LoVo (cell line): ENCODE results near the gene CEP19.
A peak's percentile ranks its signal among the peaks of the same experiment; 100 is the strongest.
"Not testable (repeated sequence)": the region's sequence is repeated elsewhere in the genome, so short reads cannot be mapped to it uniquely, and the experiment has no call there.

Source experiments
- DNase-seq: peaks from one replicate; pipeline ENCODE4 v3.0.0-alpha.2; 2016; ENCODE audit warnings: low spot score

CEP19 gene, protein sequence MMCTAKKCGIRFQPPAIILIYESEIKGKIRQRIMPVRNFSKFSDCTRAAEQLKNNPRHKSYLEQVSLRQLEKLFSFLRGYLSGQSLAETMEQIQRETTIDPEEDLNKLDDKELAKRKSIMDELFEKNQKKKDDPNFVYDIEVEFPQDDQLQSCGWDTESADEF

GRCh38 chr3:196711838-196712513 lies at the start of gene CEP19, which contains the start of gene PIGX:
CEP19 (minus strand) TSS chr3:196712250; CDS start chr3:196708657, 3,593 bp downstream.
PIGX (plus strand) TSS chr3:196712377.
- DNase-seq = peak; percentile 88

DNA sequence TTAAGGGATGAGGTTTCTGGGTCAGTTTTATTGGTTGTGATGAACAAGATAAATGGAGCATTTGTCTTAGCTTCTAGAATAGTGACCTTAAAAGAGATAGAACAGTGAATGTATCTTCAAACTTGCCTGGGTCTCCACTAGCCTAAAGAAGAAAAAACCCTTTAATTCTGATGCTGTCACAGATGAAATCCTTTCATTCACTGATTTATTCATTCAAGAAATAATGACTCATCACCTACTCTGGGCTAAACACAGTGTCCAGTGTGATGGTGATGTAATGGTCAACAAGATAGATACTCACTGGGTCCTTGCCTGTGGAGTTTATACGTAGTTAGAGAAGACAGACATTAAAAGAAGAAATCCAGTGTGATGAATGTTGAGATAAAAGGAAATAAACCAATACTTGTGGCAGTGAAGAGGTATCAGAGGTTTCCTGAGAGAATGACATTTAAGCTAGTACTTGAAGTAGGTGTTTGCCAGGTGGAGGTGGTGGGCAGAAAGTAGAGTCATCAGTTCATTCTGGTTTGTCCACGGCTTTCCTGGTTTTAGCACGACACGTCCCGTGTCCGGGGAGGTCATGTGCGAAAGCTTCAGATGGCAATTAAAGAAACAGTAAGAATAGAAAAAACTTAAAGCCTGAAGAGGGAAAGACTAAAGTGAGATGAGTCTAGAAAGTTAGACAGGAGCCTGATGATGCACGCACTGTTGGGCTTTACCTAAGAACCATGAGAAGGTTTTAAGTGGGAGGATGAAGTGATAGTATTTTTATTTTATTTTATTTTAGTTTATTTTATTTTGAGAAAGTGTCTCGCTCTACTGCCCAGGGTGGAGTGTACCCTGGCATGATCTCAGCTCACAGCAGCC lies 46.1 kb upstream of the CEP19 start:
- no peak for DNase-seq

DNA sequence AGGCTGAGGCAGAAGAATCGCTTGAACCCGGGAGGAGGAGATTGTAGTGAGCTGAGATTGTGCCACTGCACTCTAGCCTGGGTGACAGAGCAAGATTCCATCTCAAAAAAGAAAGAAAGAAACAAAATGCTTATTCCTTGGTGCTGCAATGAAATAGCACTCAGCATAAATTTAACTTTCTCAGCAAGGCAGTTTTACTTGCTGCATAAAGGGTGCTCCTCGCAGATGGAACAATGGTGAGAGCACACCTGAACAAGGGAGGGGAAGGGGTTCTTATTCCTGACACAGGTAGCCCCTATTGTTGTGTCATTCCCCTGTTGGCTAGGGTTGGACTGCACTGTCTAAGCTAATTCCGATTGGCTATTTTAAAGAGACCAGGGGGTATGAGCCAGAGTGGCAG lies 44.7 kb upstream of the CEP19 start:
- DNase-seq = no peak

DNA sequence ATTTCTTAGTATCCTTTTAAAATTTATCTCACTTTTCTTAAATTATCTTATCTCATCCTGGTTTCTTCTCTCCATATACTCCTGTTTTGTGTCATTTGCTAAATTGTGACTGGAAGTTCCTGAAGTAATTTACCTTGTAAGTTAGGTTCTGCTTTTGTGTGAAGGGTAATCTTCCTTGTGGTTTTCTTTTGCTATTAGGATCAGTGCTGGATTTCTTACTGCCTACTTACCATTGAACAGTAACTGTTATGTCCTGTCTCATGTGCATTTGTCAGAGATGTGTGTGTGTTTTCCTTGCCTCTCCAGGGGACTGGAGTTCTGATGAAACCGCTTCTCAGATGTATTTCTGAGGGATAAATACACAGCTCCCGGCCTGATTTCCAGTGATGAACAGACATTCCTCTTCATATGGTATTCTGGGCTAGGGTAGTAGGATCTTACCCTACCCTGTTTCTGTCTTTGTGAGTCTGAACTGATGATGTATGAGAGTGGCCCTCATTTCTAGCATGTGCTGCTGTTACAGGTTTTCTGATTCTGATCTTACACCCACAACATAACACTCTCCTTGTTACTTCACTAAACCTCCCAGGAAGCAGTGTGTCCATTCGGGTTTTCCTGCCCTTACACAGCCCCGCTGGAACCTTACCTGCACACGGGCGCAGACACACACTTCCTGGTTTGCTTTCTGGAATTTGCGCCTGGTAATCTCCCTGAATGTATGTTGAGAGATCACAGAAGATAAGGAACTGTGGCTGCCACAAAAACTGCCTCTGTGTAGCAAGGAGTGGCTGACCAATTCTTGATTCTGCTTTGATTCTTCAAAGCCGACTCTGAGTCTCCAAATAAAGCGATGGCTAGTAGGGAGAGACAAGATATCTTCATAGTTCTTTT lies 42.3 kb upstream of the CEP19 start:
- DNase-seq = no peak

DNA sequence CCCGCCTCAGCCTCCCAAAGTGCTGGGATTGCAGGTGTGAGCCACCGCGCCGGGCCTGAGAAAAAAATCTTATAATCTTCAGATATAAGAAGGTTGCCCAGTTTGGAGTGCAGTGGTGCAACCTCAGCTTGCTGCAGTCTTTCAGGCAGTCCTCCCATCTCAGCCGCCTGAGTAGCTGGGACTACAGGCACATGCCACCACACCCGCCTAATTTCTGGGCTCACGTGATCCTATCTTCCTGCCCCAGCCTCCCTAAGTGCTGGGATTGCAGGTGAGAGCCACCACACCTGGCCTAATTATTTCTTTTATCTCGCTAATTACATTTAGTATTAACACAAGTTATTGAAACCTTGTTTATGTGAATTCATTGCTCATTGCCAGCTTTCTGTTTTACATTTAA lies 41.2 kb upstream of the CEP19 start:
- DNase-seq = no peak

GRCh38 chr3:196749125-196749524 lies 37.1 kb upstream of the CEP19 start:
- DNase-seq = no peak

- not testable (repeated sequence) for DNase-seq
Observed at GRCh38 chr3:196743569-196743968, 31.5 kb upstream of the CEP19 start.

DNA sequence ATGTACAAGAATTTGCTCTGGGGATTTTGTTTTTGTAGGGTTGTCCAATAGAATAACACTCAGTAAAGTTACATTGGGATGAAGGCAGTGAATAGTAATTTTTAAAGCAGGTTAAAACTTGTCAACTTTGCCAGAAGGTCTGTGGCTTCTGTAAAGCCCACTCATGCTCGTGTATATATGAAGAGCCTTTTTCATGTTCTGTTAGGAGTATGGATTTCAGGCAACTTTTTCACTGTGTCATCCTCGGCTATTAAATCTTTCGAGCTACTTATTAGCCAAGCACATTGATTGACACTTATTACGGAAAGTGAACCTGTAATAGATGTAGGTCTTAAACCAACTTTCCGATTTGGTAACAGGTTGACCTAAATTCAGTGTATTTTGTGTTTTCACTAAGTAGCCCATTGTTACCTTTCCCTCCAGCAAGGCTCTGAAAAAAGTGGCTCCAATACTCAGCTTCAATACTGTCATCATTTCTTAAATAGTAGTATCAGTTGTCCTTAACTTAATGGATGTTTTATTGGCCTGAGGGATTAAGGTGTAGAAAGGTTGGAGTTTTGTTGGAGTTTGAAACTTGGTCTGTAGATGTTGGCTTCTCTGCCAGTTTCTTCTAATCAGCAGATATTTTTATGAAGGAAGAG lies 29.3 kb upstream of the CEP19 start:
- DNase-seq = no peak

- peak; percentile 24 for DNase-seq
Observed at GRCh38 chr3:196740481-196741248, 28.6 kb upstream of the CEP19 start.

DNA sequence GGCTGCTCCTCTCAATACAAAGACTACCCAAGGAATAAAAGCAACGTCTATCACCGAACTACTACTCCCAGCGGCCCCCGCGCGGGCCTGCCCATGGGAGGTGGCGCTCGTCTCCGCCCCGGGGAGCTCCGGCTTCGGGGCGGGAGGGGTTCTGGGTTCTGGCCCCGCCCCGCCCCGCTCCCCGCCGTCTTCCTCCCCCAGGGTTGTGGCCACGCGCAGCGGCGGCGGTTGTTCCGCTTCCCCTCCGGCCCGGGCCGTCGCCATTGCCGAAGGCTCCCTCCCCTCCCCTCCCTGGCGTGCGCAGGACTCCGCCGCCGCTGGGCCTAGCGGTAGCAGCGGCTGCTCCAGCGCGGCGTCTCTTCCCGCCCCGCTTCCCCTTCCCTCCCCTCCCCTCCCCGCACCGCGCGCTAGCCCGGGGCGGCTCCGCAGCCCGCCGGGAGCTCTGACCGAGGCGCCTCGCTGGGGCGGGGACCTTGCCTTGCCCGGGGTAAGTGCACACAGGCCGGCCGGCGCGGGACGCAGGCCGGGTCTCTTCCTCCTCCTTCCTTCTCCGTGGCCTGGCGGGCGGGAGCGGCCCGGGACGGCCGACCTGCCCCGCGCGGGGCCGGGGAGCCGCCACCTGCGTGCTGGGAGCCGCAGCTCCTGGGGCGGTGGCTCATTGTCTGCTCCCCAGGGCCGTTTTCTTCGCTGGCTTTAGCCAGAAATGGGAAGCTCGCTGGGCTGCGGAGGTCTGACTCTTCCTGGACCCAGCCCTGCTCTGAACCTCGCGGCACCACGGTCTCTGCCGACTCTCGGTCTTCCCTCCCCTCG lies 27.8 kb upstream of the CEP19 start, which contains the start of gene PAK2:
Gene PAK2, plus strand, starts transcription at position 187 of the 810 bp plus-strand sequence. CDS start 42,790 bp downstream, outside the sequence.
- peak; percentile 91 for DNase-seq

- DNase-seq = no peak
Observed at GRCh38 chr3:196737655-196738054, 25.6 kb upstream of the CEP19 start.

GRCh38 chr3:196736670-196737374 lies 24.8 kb upstream of the CEP19 start:
- DNase-seq = no peak

GRCh38 chr3:196735751-196736150 lies 23.7 kb upstream of the CEP19 start:
- DNase-seq = no peak

DNA sequence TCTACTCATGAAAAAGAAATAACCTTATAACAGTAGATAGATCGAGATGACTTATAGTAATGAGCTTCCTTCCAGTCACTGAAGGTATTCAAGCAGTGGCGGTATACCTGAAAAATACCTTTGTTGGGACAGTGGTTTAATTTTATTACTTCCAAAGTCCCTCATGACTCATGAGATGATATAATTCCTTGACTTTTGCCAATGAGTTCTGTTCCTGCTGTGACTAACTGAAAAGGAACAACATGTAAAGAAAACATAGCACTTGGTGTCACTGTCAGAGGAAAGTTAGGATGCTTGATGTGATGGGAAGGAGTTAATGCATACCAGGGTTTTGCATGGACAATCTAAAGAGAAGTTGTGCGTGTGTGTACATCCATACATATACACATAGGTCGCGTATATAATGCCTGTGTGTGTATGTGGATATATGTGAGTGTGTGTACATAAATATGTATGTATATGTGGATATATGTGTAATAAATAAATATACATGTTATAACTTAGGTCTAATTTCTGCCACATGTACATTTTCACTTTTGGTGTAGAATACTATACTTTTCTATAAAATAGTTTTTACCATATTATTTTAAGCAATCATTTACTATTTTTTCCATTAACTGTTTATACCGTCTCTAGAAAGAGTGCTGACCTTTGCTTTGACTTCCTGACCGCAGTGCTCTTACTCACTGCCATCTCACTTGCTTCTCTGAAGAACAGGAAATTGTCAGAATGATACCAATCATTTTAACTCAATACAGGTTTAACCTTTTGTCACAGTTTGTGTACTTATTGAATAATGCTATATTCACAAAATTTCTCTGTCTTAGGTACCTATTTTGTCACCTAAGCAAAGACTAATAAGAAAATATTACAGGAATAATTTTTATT lies 15.0 kb upstream of the CEP19 start:
- peak; percentile 78 for DNase-seq

DNA sequence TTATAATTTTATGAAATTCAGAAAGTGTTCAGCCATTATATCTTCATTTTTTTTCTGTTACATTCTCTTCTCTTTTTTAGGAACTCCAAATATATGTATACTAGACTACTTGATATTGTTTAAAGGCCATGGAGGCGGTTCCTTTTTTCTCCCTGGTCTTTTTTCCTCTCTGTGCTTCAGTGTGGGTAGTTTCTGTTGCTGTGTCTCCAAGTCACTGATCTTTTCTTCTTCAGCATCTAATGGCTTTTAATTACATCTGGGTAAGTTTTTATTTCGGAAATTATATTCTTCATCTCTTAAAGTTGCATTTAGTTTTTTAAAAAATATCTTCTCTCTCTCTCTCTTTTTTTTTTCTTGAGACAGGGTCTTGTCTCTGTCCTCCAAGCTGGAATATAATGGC lies 9.0 kb upstream of the CEP19 start:
- DNase-seq = no peak

- not testable (repeated sequence) for DNase-seq
Observed at GRCh38 chr3:196717162-196717561, 5.1 kb upstream of the CEP19 start.

- no peak for DNase-seq
Observed at GRCh38 chr3:196712514-196713413, 714 bp upstream of the CEP19 start.
